GM21515 (cell line): Measurements from ENCODE around the gene MAB21L3.
A peak's percentile ranks its signal among the peaks of the same experiment; 100 is the strongest.

Experiments
- ATAC-seq: cut with Tn5 transposase; IDR thresholded peaks from one replicate; pipeline ENCODE4 v1.9.1; 2021; ENCODE audit not compliant: unreplicated experiment

The MAB21L3 gene

GRCh38 chr1:116164150-116164549, 53.0 kb downstream of the MAB21L3 start:
- no peak for ATAC-seq

GRCh38 chr1:116164604-116165368, 53.6 kb downstream of the MAB21L3 start:
- ATAC-seq: no peak

- ATAC-seq: no peak
Measured at GRCh38 chr1:116165572-116165971, 54.4 kb downstream of the MAB21L3 start.

GRCh38 chr1:116166011-116166571, 54.9 kb downstream of the MAB21L3 start:
- no peak for ATAC-seq

GRCh38 chr1:116166655-116167054, 55.5 kb downstream of the MAB21L3 start:
- ATAC-seq: no peak

- ATAC-seq: no peak
Measured at GRCh38 chr1:116167625-116168276, 56.6 kb downstream of the MAB21L3 start.

- peak; percentile 87 for ATAC-seq
Measured at GRCh38 chr1:116168277-116169032, 57.3 kb downstream of the MAB21L3 start.

GRCh38 chr1:116169898-116170297, 58.7 kb downstream of the MAB21L3 start:
- no peak for ATAC-seq

- ATAC-seq: no peak
Measured at GRCh38 chr1:116170721-116171589, 59.8 kb downstream of the MAB21L3 start.

- no peak for ATAC-seq
Measured at GRCh38 chr1:116172666-116173065, 61.5 kb downstream of the MAB21L3 start.

GRCh38 chr1:116175611-116176010, 64.4 kb downstream of the MAB21L3 start:
- ATAC-seq: no peak

- ATAC-seq: no peak
Measured at GRCh38 chr1:116176306-116176789, 65.1 kb downstream of the MAB21L3 start.

- ATAC-seq: no peak
Measured at GRCh38 chr1:116177861-116178260, 66.7 kb downstream of the MAB21L3 start.

- no peak for ATAC-seq
Measured at GRCh38 chr1:116178837-116179236, 67.6 kb downstream of the MAB21L3 start.

GRCh38 chr1:116179419-116179818, 68.2 kb downstream of the MAB21L3 start:
- no peak for ATAC-seq

- no peak for ATAC-seq
Measured at GRCh38 chr1:116179964-116180363, 68.8 kb downstream of the MAB21L3 start.

- no peak for ATAC-seq
Measured at GRCh38 chr1:116182019-116182714, 71.0 kb downstream of the MAB21L3 start.
